Loucy (cell line): ENCODE data around the gene PRKCQ.

ENCODE experiments used
- H2AFZ ChIP-seq: fragments of 200-600 bp; sonication (generic); 2 replicates; pipeline ENCODE4 v1.6.0; 2016; ENCODE audit warnings: antibody characterized with exemption, mild to moderate bottlenecking, low read length, moderate library complexity
- H3F3A ChIP-seq: fragments of 200-600 bp; 2 replicates; pipeline ENCODE4 v1.6.0; 2016; ENCODE audit warnings: antibody characterized with exemption, low read depth, mild to moderate bottlenecking
- H3K27me3 ChIP-seq: fragments of 200-600 bp; sonication (generic); 2 replicates; pipeline ENCODE4 v1.6.1; 2014; ENCODE audit warnings: low read length, mild to moderate bottlenecking; ENCODE audit not compliant: insufficient read depth, poor library complexity, severe bottlenecking
- H3K36me3 ChIP-seq: fragments of 200-600 bp; sonication (generic); 2 replicates; pipeline ENCODE4 v1.6.1; 2016; ENCODE audit warnings: low read length; ENCODE audit not compliant: insufficient read depth
- H3K4me1 ChIP-seq: fragments of 200-600 bp; sonication (generic); 2 replicates; pipeline ENCODE4 v1.5.1; 2014; ENCODE audit warnings: low read length, mild to moderate bottlenecking; ENCODE audit not compliant: insufficient read depth, poor library complexity, severe bottlenecking
- H3K4me2 ChIP-seq: fragments of 200-600 bp; sonication (generic); 2 replicates; pipeline ENCODE4 v1.6.0; 2014; ENCODE audit warnings: antibody characterized with exemption, low read length, low read depth, mild to moderate bottlenecking; ENCODE audit not compliant: poor library complexity, severe bottlenecking
- H3K4me3 ChIP-seq: fragments of 200-600 bp; sonication (generic); 2 replicates; pipeline ENCODE4 v1.5.1; 2014; ENCODE audit warnings: low read length, mild to moderate bottlenecking, mixed read lengths; ENCODE audit not compliant: poor library complexity, severe bottlenecking
- H3K79me2 ChIP-seq: fragments of 200-600 bp; sonication (generic); 2 replicates; pipeline ENCODE4 v1.6.1; 2014; ENCODE audit warnings: low read length; ENCODE audit not compliant: insufficient read depth
- H3K9ac ChIP-seq: fragments of 200-600 bp; sonication (generic); 2 replicates; pipeline ENCODE4 v1.6.0; 2014; ENCODE audit warnings: mild to moderate bottlenecking, low read depth, low read length, moderate library complexity; ENCODE audit not compliant: poor library complexity, severe bottlenecking
- H3K9me2 ChIP-seq: fragments of 200-600 bp; sonication (generic); replicated peaks from 2 replicates; pipeline ENCODE4 v1.6.1; 2016; ENCODE audit warnings: low read depth, low read length, mixed read lengths
- H3K9me3 ChIP-seq: fragments of 200-600 bp; sonication (generic); 2 replicates; pipeline ENCODE4 v1.6.1; 2014; ENCODE audit warnings: mild to moderate bottlenecking, antibody characterized with exemption, low read length, low read depth; ENCODE audit not compliant: insufficient read depth
- H4K20me1 ChIP-seq: fragments of 200-600 bp; sonication (generic); 2 replicates; pipeline ENCODE4 v1.6.0; 2014; ENCODE audit warnings: antibody characterized with exemption, low read length, mild to moderate bottlenecking; ENCODE audit not compliant: insufficient read depth, poor library complexity, severe bottlenecking
- EZH2phosphoT487 ChIP-seq: fragments of 200-600 bp; IDR thresholded peaks from 2 replicates; pipeline ENCODE4 v1.6.1; 2018; ENCODE audit warnings: antibody characterized with exemption, mild to moderate bottlenecking, moderate library complexity, borderline replicate concordance
- TF ChIP-seq, protein P1 (sequence below): fragments of 200-600 bp; sonication (generic); conservative IDR thresholded peaks from 2 replicates; pipeline ENCODE4 v1.5.1; 2014; ENCODE audit warnings: mild to moderate bottlenecking, antibody characterized with exemption, low read length

PRKCQ gene

DNA sequence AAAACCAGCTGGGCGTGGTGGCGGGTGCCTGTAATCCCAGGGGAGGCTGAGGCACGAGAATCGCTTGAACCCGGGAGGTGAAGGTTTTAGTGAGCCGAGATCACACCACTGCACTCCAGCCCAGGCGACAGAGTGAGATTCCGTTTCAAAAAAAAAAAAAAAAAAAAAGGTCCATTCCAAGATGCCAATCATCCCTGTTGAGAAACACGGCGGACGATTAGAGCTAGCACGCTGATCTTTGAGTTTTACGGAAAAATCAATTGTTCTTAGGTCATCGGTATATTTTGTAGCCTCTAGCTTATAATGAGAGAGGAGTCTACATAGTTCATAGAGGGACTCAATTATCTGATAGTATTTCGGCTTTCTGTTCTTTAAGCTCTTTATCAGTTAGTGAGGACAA, 169.2 kb downstream of the PRKCQ start:
- Histone ChIP-seq H3K36me3 (no peaks in the 10 kb centered on the region), H3K4me2 (no peak overlapping the region), H3K9me3 (no peaks in the 10 kb centered on the region), H3K9ac (no peak overlapping the region), H3K79me2 (no peaks in the 10 kb centered on the region), H3F3A (no peaks in the 10 kb centered on the region), H2AFZ (no peak overlapping the region), H3K27me3 (no peaks in the 10 kb centered on the region), H4K20me1 (no peaks in the 10 kb centered on the region), H3K9me2 (no peaks in the 10 kb centered on the region), H3K4me1 (peaks cover 12% of the 10 kb centered on the region), H3K4me3 (no peak overlapping the region)
- no peak for TF ChIP-seq EZH2phosphoT487
- TF ChIP-seq, protein P1, sequence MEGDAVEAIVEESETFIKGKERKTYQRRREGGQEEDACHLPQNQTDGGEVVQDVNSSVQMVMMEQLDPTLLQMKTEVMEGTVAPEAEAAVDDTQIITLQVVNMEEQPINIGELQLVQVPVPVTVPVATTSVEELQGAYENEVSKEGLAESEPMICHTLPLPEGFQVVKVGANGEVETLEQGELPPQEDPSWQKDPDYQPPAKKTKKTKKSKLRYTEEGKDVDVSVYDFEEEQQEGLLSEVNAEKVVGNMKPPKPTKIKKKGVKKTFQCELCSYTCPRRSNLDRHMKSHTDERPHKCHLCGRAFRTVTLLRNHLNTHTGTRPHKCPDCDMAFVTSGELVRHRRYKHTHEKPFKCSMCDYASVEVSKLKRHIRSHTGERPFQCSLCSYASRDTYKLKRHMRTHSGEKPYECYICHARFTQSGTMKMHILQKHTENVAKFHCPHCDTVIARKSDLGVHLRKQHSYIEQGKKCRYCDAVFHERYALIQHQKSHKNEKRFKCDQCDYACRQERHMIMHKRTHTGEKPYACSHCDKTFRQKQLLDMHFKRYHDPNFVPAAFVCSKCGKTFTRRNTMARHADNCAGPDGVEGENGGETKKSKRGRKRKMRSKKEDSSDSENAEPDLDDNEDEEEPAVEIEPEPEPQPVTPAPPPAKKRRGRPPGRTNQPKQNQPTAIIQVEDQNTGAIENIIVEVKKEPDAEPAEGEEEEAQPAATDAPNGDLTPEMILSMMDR, result no peak

DNA sequence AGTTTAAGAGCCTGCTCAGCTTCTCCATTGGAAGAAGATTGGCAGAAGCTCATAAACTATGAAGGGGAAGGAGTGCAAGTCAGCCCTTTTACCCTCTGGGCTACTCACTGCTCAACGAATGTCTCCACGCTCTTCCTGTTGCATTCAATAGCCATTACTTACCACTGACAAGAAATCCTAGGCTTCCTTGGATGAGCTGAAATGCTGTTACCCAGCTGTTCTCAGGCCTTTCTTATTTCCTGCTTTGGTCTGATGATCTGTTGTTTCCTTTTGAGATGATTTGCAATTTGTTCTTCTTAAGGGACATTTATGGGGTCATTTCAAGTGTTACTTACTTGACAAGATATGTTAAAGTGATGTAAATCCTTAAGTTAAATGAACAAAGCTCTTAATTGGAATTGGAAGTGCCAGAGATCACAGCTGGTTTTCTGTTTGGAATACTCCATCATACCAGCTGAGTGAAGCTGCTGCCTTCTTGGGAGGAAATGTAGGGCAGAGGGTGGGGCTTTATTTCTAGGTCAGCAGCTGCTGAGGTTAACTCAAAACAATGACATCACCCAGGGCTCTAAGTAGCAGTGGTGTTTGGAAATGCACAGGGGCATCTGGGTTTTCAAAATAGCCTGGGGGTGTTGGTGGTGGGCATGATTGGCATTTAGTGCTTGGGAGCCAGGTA, 170.0 kb downstream of the PRKCQ start:
- H3K4me2 ChIP-seq, result peak overlapping the region; percentile 60
- TF ChIP-seq, protein P1, result no peak
- TF ChIP-seq EZH2phosphoT487, result no peak
- no peaks in the 10 kb centered on the region for H3K9me2 ChIP-seq
- no peaks in the 10 kb centered on the region for H3K27me3 ChIP-seq
- no peak overlapping the region for H3K9ac ChIP-seq
- no peaks in the 10 kb centered on the region for H3K9me3 ChIP-seq
- H3K4me3 ChIP-seq, result peak overlapping the region; percentile 43
- H3F3A ChIP-seq, result no peaks in the 10 kb centered on the region
- H4K20me1 ChIP-seq, result no peaks in the 10 kb centered on the region
- H3K79me2 ChIP-seq, result no peaks in the 10 kb centered on the region
- H2AFZ ChIP-seq, result peak overlapping the region; percentile 20; the same call in 1 of the 2 replicates
- no peaks in the 10 kb centered on the region for H3K36me3 ChIP-seq
- H3K4me1 ChIP-seq, result peaks cover 12% of the 10 kb centered on the region

- no peak overlapping the region for H3K4me3 ChIP-seq
- H3F3A ChIP-seq, result no peaks in the 10 kb centered on the region
- H3K79me2 ChIP-seq, result no peaks in the 10 kb centered on the region
- no peak overlapping the region for H2AFZ ChIP-seq
- no peaks in the 10 kb centered on the region for H3K27me3 ChIP-seq
- no peaks in the 10 kb centered on the region for H3K9me3 ChIP-seq
- H4K20me1 ChIP-seq, result no peaks in the 10 kb centered on the region
- TF ChIP-seq, protein P1, result peak; percentile 21; the same call in 1 of the 2 replicates
- TF ChIP-seq EZH2phosphoT487, result no peak
- no peaks in the 10 kb centered on the region for H3K9me2 ChIP-seq
- no peak overlapping the region for H3K9ac ChIP-seq
- H3K4me2 ChIP-seq, result no peak overlapping the region
- peaks cover 12% of the 10 kb centered on the region for H3K4me1 ChIP-seq
- no peaks in the 10 kb centered on the region for H3K36me3 ChIP-seq
Measured at GRCh38 chr10:6408799-6409198, 171.3 kb downstream of the PRKCQ start.
